H1 (cell line): ENCODE data around the gene TPD52L1. TPM values are rescaled to one million over a fixed set of nuclear protein-coding genes. Genes with fewer than 3 reads are reported as not detected.

Experiments
- CTCF ChIA-PET: fragments of 300-600 bp; sonication (Branson Sonifier 250); formaldehyde crosslinking; loops from one replicate; lab custom pipeline; 2021; ENCODE audit not compliant: partially characterized antibody; lab: Charles Lee
- POLR2A ChIA-PET: fragments of 300-600 bp; sonication (Branson Sonifier 250); formaldehyde crosslinking; loops from one replicate; lab custom pipeline; 2021; ENCODE audit warnings: inconsistent platforms; ENCODE audit not compliant: partially characterized antibody; lab: Charles Lee
- DNase-seq, 2 experiments: peaks; one replicate each; pipeline versions ENCODE4 v3.0.0 to v3.0.0-alpha.2; 2010 to 2022; ENCODE audit warnings: low spot score in 2 of 2, low read depth in 1 of 2, mixed read lengths in 1 of 2
- FAIRE-seq: peaks from 2 replicates; lab custom pipeline; 2011; peaks lifted over from hg19 to GRCh38; lab: Jason Lieb, UNC
- H2AFZ ChIP-seq: 2 replicates; pipeline ENCODE4 v1.8.1; 2012; ENCODE audit warnings: low read length, inconsistent platforms
- H2AK5ac ChIP-seq: 2 replicates; pipeline ENCODE4 v1.6.1; 2013; ENCODE audit warnings: low read depth, low read length
- H2BK120ac ChIP-seq: replicated peaks from 2 replicates; pipeline ENCODE3; 2013; ENCODE audit warnings: low read depth, low read length, inconsistent platforms
- H2BK12ac ChIP-seq: 2 replicates; pipeline ENCODE4 v1.6.1; 2013; ENCODE audit warnings: low read depth, low read length
- H2BK15ac ChIP-seq: 2 replicates; pipeline ENCODE4 v1.6.1; 2013; ENCODE audit warnings: low read length
- H2BK20ac ChIP-seq: 2 replicates; pipeline ENCODE4 v1.6.1; 2013; ENCODE audit warnings: low read length
- H2BK5ac ChIP-seq: 2 replicates; pipeline ENCODE4 v1.6.1; 2013; ENCODE audit warnings: low read depth, low read length
- H3K14ac ChIP-seq: 2 replicates; pipeline ENCODE4 v1.6.1; 2013; ENCODE audit warnings: inconsistent platforms; ENCODE audit not compliant: insufficient read length
- H3K18ac ChIP-seq: 2 replicates; pipeline ENCODE4 v1.6.1; 2013; ENCODE audit warnings: low read length; ENCODE audit errors: extremely low read depth
- H3K23ac ChIP-seq: 2 replicates; pipeline ENCODE4 v1.6.1; 2013; ENCODE audit warnings: inconsistent platforms; ENCODE audit not compliant: insufficient read length
- H3K23me2 ChIP-seq: 2 replicates; pipeline ENCODE4 v1.6.1; 2013; ENCODE audit warnings: low read depth, low read length
- H3K27ac ChIP-seq: 2 replicates; pipeline ENCODE4 v1.6.1; 2011; ENCODE audit warnings: low read depth, low read length, inconsistent platforms
- H3K27me3 ChIP-seq, 4 experiments: replicated peaks in 1 of 4; 1 replicate in 1 of 4; 2 replicates in 3 of 4; pipeline versions ENCODE4 v1.6.1 to v1.8.1; 2011 to 2013; ENCODE audit warnings: low read length in 3 of 4, mild to moderate bottlenecking in 3 of 4, inconsistent platforms in 2 of 4, mixed read lengths in 2 of 4, moderate library complexity in 1 of 4; ENCODE audit not compliant: control insufficient read depth in 3 of 4, insufficient read depth in 3 of 4; ENCODE audit errors: extremely low read depth in 1 of 4
- H3K36me3 ChIP-seq, 4 experiments: 2 replicates each; pipeline versions ENCODE4 v1.6.1 to v1.8.1; 2011 to 2013; ENCODE audit warnings: mild to moderate bottlenecking in 4 of 4, low read length in 3 of 4, moderate library complexity in 2 of 4, control low read depth in 1 of 4, inconsistent platforms in 1 of 4; ENCODE audit not compliant: insufficient read depth in 4 of 4, control insufficient read depth in 2 of 4
- H3K4ac ChIP-seq: replicated peaks from 2 replicates; pipeline ENCODE3; 2013; ENCODE audit warnings: low read length, low read depth, mixed read lengths, inconsistent platforms; ENCODE audit not compliant: insufficient read length
- H3K4me1 ChIP-seq, 4 experiments: replicated peaks in 1 of 4; 1 replicate in 1 of 4; 2 replicates in 3 of 4; pipeline versions ENCODE4 v1.6.1 to v1.8.1; 2011 to 2013; ENCODE audit warnings: low read length in 3 of 4, inconsistent platforms in 2 of 4, mixed read lengths in 1 of 4; ENCODE audit not compliant: insufficient read depth in 4 of 4, control insufficient read depth in 3 of 4
- H3K4me2 ChIP-seq, 2 experiments: 2 replicates each; pipeline versions ENCODE4 v1.6.1 to v1.8.1; 2011 to 2013; ENCODE audit warnings: low read depth in 2 of 2, low read length in 2 of 2, control low read depth in 1 of 2, inconsistent platforms in 1 of 2, mild to moderate bottlenecking in 1 of 2; ENCODE audit not compliant: insufficient read depth in 1 of 2
- H3K4me3 ChIP-seq, 4 experiments: fragments of 200-600, 300-600 bp in 1 of 4; sonication (generic), shearing (Covaris generic), sonication (Bioruptor Twin) in 1 of 4; 2 replicates each; pipeline versions ENCODE4 v1.5.1 to v1.8.1; 2011 to 2016; ENCODE audit warnings: low read length in 4 of 4, low read depth in 3 of 4, control low read depth in 2 of 4, inconsistent platforms in 2 of 4, mild to moderate bottlenecking in 2 of 4, mixed read lengths in 1 of 4, moderate library complexity in 1 of 4; ENCODE audit not compliant: insufficient read depth in 2 of 4; ENCODE audit errors: extremely low read depth in 1 of 4
- H3K56ac ChIP-seq: replicated peaks from 2 replicates; pipeline ENCODE3; 2013; ENCODE audit warnings: low read depth, mild to moderate bottlenecking, mixed read lengths, low read length, inconsistent platforms; ENCODE audit not compliant: insufficient read length
- H3K79me1 ChIP-seq: 2 replicates; pipeline ENCODE4 v1.6.1; 2013; ENCODE audit warnings: low read depth, low read length, control low read depth
- H3K79me2 ChIP-seq, 2 experiments: 2 replicates each; pipeline versions ENCODE4 v1.6.1 to v1.8.1; 2012 to 2013; ENCODE audit warnings: low read length in 2 of 2, mild to moderate bottlenecking in 2 of 2, inconsistent platforms in 1 of 2; ENCODE audit not compliant: insufficient read depth in 2 of 2, control insufficient read depth in 1 of 2
- H3K9ac ChIP-seq, 4 experiments: replicated peaks in 1 of 4; 1 replicate in 1 of 4; 2 replicates in 3 of 4; pipeline versions ENCODE4 v1.6.1 to v1.8.1; 2011 to 2013; ENCODE audit warnings: low read depth in 3 of 4, low read length in 3 of 4, control low read depth in 2 of 4, mild to moderate bottlenecking in 2 of 4, moderate library complexity in 2 of 4, inconsistent platforms in 1 of 4; ENCODE audit errors: extremely low read depth in 1 of 4
- H3K9me3 ChIP-seq, 2 experiments: 2 replicates each; pipeline versions ENCODE4 v1.6.1 to v1.8.1; 2012 to 2013; ENCODE audit warnings: mild to moderate bottlenecking in 2 of 2, moderate library complexity in 2 of 2, control low read depth in 1 of 2, inconsistent platforms in 1 of 2, low read depth in 1 of 2, low read length in 1 of 2, mixed read lengths in 1 of 2; ENCODE audit not compliant: insufficient read depth in 2 of 2
- H4K20me1 ChIP-seq, 2 experiments: replicated peaks in 1 of 2; 2 replicates each; pipeline versions ENCODE3 to v1.8.1; 2011 to 2013; ENCODE audit warnings: inconsistent platforms in 2 of 2, low read length in 2 of 2, mild to moderate bottlenecking in 1 of 2; ENCODE audit not compliant: insufficient read depth in 2 of 2, control insufficient read depth in 1 of 2
- H4K5ac ChIP-seq: 2 replicates; pipeline ENCODE4 v1.6.1; 2013; ENCODE audit warnings: low read length, low read depth, mixed read lengths, inconsistent platforms; ENCODE audit not compliant: insufficient read length
- H4K8ac ChIP-seq: 2 replicates; pipeline ENCODE4 v1.8.0; 2013; ENCODE audit warnings: mild to moderate bottlenecking, moderate library complexity, low read length, inconsistent platforms; ENCODE audit not compliant: insufficient read depth; ENCODE audit errors: extremely low read depth
- H4K91ac ChIP-seq: replicated peaks from 2 replicates; pipeline ENCODE3; 2013; ENCODE audit warnings: low read length, mixed read lengths, inconsistent platforms; ENCODE audit not compliant: insufficient read length
- CBX8 ChIP-seq: fragments of 300-800, 300-1000 bp; sonication (generic); IDR thresholded peaks from 2 replicates; pipeline ENCODE4 v1.7.1; 2016; ENCODE audit warnings: low read depth, low read length, borderline replicate concordance
- FOSL1 ChIP-seq: IDR thresholded peaks from 2 replicates; pipeline ENCODE4 v1.6.1; 2011; ENCODE audit warnings: mild to moderate bottlenecking, low read depth, low read length, moderate library complexity; ENCODE audit not compliant: insufficient read depth
- KDM1A ChIP-seq: fragments of 200-600, 300-600 bp; sonication (generic); IDR thresholded peaks from 2 replicates; pipeline ENCODE4 v1.7.1; 2016; ENCODE audit warnings: mild to moderate bottlenecking, low read length, borderline replicate concordance
- NRF1 ChIP-seq: IDR thresholded peaks from 2 replicates; pipeline ENCODE4 v1.6.1; 2011; ENCODE audit warnings: mild to moderate bottlenecking, low read depth, low read length, improper control_type of control experiment
- RXRA ChIP-seq: IDR thresholded peaks from 2 replicates; pipeline ENCODE4 v1.6.1; 2011; ENCODE audit warnings: low read depth, mild to moderate bottlenecking, low read length, moderate library complexity; ENCODE audit not compliant: insufficient read depth
- SIN3A ChIP-seq, 2 experiments: IDR thresholded peaks in 1 of 2; conservative IDR thresholded peaks in 1 of 2; 2 replicates each; pipeline ENCODE4 v1.6.1; 2011 to 2012; ENCODE audit warnings: low read length in 2 of 2, improper control_type of control experiment in 1 of 2, low read depth in 1 of 2, mild to moderate bottlenecking in 1 of 2
- SIX5 ChIP-seq: IDR thresholded peaks from 2 replicates; pipeline ENCODE4 v1.6.1; 2011; ENCODE audit warnings: mild to moderate bottlenecking, low read depth, low read length
- SP1 ChIP-seq: IDR thresholded peaks from 2 replicates; pipeline ENCODE4 v1.6.1; 2011; ENCODE audit warnings: low read depth, low read length
- SUZ12 ChIP-seq: fragments of 200-600 bp; sonication (generic); IDR thresholded peaks from 2 replicates; pipeline ENCODE4 v1.6.1; 2012; ENCODE audit warnings: mild to moderate bottlenecking, inconsistent platforms, low read length, moderate library complexity, mixed read lengths
- WGBS, 2 experiments: shearing (Covaris generic) in 1 of 2; methylation state at CpG; one replicate each; pipeline versions ENCODE4 v1.1.6 to v1.1.7; 2013 to 2015; ENCODE audit warnings: low lambda C conversion rate in 2 of 2, mixed read lengths in 2 of 2, inconsistent platforms in 1 of 2, low coverage in 1 of 2, missing lambda C conversion rate in 1 of 2; ENCODE audit not compliant: insufficient replicate concordance in 2 of 2, insufficient coverage in 1 of 2, insufficient read length in 1 of 2; ENCODE audit errors: extremely low coverage in 1 of 2, missing lambda C conversion rate in 1 of 2; 5-methylcytosine and 5-hydroxymethylcytosine counted together
- polyA plus RNA-seq, 7 experiments: library from polyadenylated mRNA; depleted of rRNA in 3 of 7; stranded (reverse) in 5 of 7; unstranded in 2 of 7; fragments of >200 nt in 5 of 7; fragments of 200-250 nt in 2 of 7; gene quantifications; 1 replicate in 5 of 7; 2 replicates in 1 of 7; 4 replicates in 1 of 7; pipeline versions ENCODE4 v1.2.1 to v1.2.3, GENCODE V29; 2011 to 2013; ENCODE audit warnings: missing spikeins in 2 of 7, mixed read lengths in 2 of 7
- total RNA-seq: library from RNA; stranded (reverse); fragmentation: NEBNext Ultra II Directional; extraction: Animal tissue kit (Norgen Biotek cat#: 25700); gene quantifications from 2 replicates; pipeline ENCODE4 v1.2.1, GENCODE V29; 2021
- TF ChIP-seq, protein P1 (sequence below), 3 experiments: IDR thresholded peaks; 1 replicate in 2 of 3; 2 replicates in 1 of 3; pipeline versions ENCODE4 v1.5.1 to v1.6.1; 2011; ENCODE audit warnings: low read length in 3 of 3, mild to moderate bottlenecking in 3 of 3, inconsistent platforms in 2 of 3, low read depth in 1 of 3, moderate library complexity in 1 of 3; ENCODE audit not compliant: insufficient read depth in 1 of 3; ENCODE audit errors: control extremely low read depth in 1 of 3

TPD52L1 gene
- total and polyA plus RNA-seq, 2 of the 8 experiments (the other 6 are each of a cell fraction or from before 2014, with no cell fraction given): 7.4 to 14.2 TPM

DNA sequence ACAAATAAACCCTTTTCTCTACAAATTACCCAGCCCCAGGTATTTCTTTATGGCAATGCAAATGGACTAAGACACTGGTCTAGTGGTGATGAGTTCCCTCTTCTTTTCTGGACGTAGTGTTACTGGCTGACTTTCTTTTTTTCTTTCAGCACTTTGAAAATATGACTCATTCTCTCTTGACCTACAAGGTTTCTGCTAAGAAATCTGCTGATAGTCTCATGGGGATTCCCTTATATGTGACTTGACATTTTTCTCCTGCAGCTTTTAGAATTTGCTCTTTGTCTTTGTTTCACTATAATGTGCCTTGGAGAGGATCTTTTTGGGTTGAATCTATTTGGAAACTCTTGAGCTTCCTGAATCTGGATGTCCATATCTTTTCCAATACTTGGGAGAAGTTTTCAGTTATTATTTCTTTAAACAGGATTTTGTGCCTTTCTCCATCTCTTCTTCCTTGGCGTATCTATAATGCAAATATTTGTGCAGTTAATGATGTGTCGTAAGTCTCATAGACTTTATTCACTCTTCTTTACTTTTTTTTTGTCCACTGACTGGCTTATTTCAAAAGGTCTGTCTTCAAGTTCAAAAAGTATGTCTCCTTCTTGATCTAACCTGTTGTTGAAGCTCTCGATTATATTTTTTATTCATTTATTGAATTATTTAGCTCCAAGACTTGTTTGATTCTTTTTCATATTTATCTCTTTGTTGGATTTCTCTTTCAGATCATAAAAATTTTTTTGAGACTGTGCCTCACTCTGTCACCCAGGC, 42.2 kb upstream of the TPD52L1 start:
- Histone ChIP-seq H2BK15ac (no peak overlapping the region), H4K5ac (no peak overlapping the region), H2BK12ac (no peak overlapping the region), H3K23me2 (no peaks in the 10 kb centered on the region), H3K27ac (no peak overlapping the region), H3K14ac (no peak overlapping the region), H2AFZ (no peak overlapping the region), H3K9ac (no peak overlapping the region), H3K4ac (no peak overlapping the region), H3K36me3 (no peaks in the 10 kb centered on the region), H4K8ac (no peak overlapping the region), H2BK20ac (no peak overlapping the region), H2BK5ac (no peak overlapping the region), H3K27me3 (no peaks in the 10 kb centered on the region), H3K79me1 (no peaks in the 10 kb centered on the region), H3K56ac (no peak overlapping the region), H3K79me2 (no peaks in the 10 kb centered on the region), H3K23ac (no peak overlapping the region), H3K9me3 (peaks cover 5 to 6% of the 10 kb centered on the region in 2 experiments; a peak in 2 of 4 replicates), H3K4me2 (no peak overlapping the region), H4K20me1 (no peaks in the 10 kb centered on the region), H4K91ac (no peak overlapping the region), H3K4me1 (no peaks in the 10 kb centered on the region), H2BK120ac (no peak overlapping the region), H2AK5ac (no peak overlapping the region), H3K4me3 (no peak overlapping the region), H3K18ac (no peak overlapping the region)
- DNase-seq (no peak), FAIRE-seq (no peak)
- WGBS, 2 experiments: 97% methylated on average over 4 of the region's 4 CpGs; no CpG with 5 or more reads in 1 of the 2 experiments
- CTCF ChIA-PET: interaction anchor here (0.6 to 3.9 kb wide), 8 partner anchors 12 to 276 kb away, joined by 3 to 69 read pairs (median 4); partner anchors contain the start of genes RNF217 and TPD52L1
- POLR2A ChIA-PET: no interaction called here
- TF ChIP-seq, protein P1, sequence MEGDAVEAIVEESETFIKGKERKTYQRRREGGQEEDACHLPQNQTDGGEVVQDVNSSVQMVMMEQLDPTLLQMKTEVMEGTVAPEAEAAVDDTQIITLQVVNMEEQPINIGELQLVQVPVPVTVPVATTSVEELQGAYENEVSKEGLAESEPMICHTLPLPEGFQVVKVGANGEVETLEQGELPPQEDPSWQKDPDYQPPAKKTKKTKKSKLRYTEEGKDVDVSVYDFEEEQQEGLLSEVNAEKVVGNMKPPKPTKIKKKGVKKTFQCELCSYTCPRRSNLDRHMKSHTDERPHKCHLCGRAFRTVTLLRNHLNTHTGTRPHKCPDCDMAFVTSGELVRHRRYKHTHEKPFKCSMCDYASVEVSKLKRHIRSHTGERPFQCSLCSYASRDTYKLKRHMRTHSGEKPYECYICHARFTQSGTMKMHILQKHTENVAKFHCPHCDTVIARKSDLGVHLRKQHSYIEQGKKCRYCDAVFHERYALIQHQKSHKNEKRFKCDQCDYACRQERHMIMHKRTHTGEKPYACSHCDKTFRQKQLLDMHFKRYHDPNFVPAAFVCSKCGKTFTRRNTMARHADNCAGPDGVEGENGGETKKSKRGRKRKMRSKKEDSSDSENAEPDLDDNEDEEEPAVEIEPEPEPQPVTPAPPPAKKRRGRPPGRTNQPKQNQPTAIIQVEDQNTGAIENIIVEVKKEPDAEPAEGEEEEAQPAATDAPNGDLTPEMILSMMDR (IDR thresholded peaks at IDR 0.05; ENCODE audit: control extremely low read depth in 1 of 3, insufficient read depth in 1 of 3, low read depth in 1 of 3, low read length in 3 of 3): no peak
- TF ChIP-seq SUZ12: no peak
- no peak for TF ChIP-seq SP1
- TF ChIP-seq RXRA: no peak
- no peak for TF ChIP-seq FOSL1
- no peak for TF ChIP-seq SIX5
- TF ChIP-seq NRF1: no peak
- TF ChIP-seq KDM1A: no peak
- TF ChIP-seq SIN3A (conservative IDR thresholded peaks at IDR 0.05 in 1 of 2, IDR thresholded peaks at IDR 0.05 in 1 of 2; ENCODE audit: low read depth in 1 of 2, low read length in 2 of 2): no peak
- no peak for TF ChIP-seq CBX8
